GM19193 (cell line): ENCODE data around the gene DCAF12.

ENCODE experiments used
- POLR2A ChIP-seq: IDR thresholded peaks from 4 replicates; pipeline ENCODE4 v1.6.1; 2011; ENCODE audit not compliant: insufficient read depth, insufficient read length; ENCODE audit errors: extremely low read depth

DCAF12 gene

DNA sequence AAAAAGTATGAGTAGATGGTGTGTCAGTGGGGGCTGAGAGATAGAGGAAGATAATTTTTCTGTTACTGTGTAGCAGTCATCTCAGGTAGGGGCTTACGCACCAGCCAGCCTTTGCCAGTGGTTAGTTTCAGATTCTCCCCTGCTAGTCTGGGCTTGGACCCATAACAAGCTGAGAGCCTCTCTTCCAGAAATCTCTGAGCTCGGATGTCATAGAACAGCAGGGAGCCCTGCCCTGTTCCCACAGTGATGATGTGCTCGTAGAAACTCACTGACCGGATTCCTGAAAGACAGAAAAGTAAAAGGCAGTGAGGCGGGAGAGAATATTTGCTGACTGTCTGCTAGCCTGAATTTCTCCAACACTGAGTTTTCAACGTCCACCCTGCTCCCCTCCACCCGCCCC, 37.2 kb downstream of the DCAF12 start:
- no peak for TF ChIP-seq POLR2A

DNA sequence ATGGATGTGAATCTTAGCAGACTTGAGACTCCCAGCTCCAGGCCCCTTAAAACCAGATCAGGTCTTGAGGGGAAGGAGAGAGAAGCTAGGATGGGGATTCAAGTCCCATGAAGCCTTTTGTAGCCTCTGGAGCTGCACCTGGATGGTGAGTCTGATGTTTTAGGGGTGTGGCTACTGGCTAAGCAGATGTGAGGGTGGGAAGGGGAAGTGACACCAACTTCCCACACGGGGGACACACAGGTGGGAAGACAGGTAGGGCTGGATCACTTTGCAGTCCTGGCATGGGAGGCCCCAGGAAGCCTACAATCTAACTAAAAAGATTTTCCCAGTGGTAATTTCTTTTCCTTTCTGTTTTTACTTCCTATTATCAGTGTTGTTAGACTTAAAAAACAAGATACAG, 39.1 kb downstream of the DCAF12 start:
- no peak for TF ChIP-seq POLR2A

GRCh38 chr9:34086864-34087263, 39.6 kb downstream of the DCAF12 start:
- no peak for TF ChIP-seq POLR2A

- no peak for TF ChIP-seq POLR2A
These were observed 40.7 kb downstream of the DCAF12 start for GRCh38 chr9:34085581-34086500.

DNA sequence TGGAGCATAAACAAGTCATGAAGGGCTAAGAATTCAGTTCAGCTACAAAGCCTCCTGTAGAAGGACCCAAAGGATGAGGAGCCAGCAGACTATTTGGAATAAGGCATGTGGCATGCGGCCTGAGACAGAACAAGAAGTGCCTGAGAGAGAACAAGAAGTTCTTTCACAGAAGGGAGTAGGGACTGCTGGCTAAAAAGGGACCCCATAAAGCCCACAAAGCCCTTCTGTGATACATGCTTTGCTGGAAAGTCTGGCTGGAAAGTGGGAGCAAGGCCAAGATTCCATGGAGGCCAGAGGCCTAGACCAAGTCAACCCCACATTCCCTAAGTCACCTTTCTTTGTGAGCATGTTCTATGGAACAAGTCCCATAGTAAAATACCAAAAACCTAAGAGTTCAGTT, 41.9 kb downstream of the DCAF12 start:
- TF ChIP-seq POLR2A, result no peak

- TF ChIP-seq POLR2A, result no peak
These were observed 47.3 kb downstream of the DCAF12 start for GRCh38 chr9:34079181-34079580.

- no peak for TF ChIP-seq POLR2A
These were observed 53.5 kb downstream of the DCAF12 start for GRCh38 chr9:34072868-34073590.

- TF ChIP-seq POLR2A, result no peak
These were observed 54.1 kb downstream of the DCAF12 start for GRCh38 chr9:34072410-34072809.

- TF ChIP-seq POLR2A, result no peak
These were observed 55.7 kb downstream of the DCAF12 start for GRCh38 chr9:34070606-34071324.

- no peak for TF ChIP-seq POLR2A
These were observed 56.7 kb downstream of the DCAF12 start for GRCh38 chr9:34069831-34070230.

GRCh38 chr9:34065541-34065940, 61.0 kb downstream of the DCAF12 start:
- no peak for TF ChIP-seq POLR2A

DNA sequence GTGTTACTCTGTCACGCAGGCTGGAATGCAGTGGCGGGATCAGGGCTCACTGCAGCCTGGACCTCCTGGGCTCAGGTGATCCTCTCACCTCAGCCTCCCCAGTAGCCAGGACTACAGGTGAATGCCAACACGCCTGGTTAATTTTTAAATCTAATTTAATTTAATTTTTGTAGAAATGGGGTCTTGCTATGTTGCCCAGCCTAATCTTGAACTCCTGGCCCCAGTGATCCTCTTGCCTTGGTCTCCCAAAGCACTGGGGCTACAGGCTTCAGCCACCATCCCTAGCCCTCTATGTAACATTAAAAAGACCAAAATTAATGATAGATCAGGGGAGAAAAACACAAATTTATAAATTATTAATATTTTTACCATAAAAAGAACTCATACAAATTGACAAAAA, 66.5 kb downstream of the DCAF12 start:
- no peak for TF ChIP-seq POLR2A

DNA sequence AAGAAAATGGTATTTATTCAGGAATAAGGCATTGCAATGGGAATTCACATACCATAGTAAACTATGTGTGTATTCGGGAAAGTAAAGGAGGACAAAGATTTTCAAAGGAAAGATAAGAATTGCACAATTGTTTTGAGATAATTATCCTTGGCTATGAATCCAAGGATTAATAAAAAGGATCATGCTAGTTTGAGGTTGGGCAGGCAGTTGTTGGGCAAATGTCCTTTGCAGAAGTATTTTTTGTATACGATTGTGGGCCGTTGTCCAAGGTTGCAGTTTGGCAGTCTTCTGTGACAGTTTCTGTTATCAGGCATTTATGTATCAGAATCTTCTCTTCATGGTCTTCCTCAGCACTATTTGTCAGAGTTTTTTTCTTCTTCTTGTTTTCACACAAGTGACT, 67.2 kb downstream of the DCAF12 start:
- TF ChIP-seq POLR2A, result no peak

DNA sequence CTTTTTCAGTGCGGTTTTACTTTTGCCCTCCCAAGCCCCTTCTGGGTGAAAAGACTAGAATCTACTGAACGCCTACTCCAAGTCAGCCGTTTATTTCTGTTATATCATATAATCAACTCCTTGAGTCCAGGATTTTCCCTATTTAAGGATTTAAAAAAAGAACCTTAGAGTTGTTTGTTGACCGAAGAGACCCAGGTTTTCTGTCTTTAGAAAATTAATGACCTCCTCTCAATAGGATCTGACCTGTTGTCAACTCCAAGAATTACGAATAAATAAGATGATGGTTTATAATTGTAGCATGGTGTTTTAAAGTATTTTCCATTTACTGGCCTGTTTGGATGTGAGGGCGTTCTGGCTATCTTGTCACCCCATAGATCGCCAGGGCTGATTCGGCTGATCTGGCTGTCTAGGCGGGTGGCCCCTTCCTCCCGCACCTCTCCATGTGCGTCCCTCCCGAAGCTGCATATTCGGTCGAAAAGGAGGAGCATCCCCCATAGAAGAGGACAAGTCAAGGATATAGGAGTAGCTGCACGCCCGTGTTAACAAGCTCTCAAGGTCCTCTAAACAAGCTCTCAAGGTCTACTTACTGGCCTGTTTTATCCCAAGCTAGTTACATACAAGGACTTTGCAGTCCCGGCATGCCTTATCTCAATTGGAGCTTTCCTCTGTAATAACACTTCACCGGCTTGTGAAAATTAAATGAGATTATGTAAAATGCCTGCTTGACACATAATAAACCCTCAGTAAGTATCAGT, 76.7 kb downstream of the DCAF12 start:
- no peak for TF ChIP-seq POLR2A
